BLaER1 treated with 17β-estradiol and CSF1 and Interleukin-3, amounts not matched to agents 10 nM and 100 nM (cell line): ENCODE measurements around the gene SPOCK1.

Experiments
- H3K27ac ChIP-seq, 11 experiments: shearing (Covaris generic); formaldehyde crosslinking; 2 replicates each; pipeline ENCODE4 v1.8.1; 2022
- H3K27me3 ChIP-seq, 11 experiments: shearing (Covaris generic); formaldehyde crosslinking; 2 replicates each; pipeline ENCODE4 v1.8.1; 2022
- H3K36me3 ChIP-seq, 11 experiments: shearing (Covaris generic); formaldehyde crosslinking; 2 replicates each; pipeline ENCODE4 v1.8.1; 2022
- H3K4me1 ChIP-seq, 10 experiments: shearing (Covaris generic); formaldehyde crosslinking; 2 replicates each; pipeline ENCODE4 v1.8.1; 2022
- H3K4me2 ChIP-seq, 11 experiments: shearing (Covaris generic); formaldehyde crosslinking; 2 replicates each; pipeline ENCODE4 v1.8.1; 2022
- H3K4me3 ChIP-seq, 10 experiments: shearing (Covaris generic); formaldehyde crosslinking; 2 replicates each; pipeline ENCODE4 v1.8.1; 2022
- H3K9ac ChIP-seq, 11 experiments: shearing (Covaris generic); formaldehyde crosslinking; 2 replicates each; pipeline ENCODE4 v1.8.1; 2022
- H3K9me3 ChIP-seq, 11 experiments: shearing (Covaris generic); formaldehyde crosslinking; replicated peaks in 1 of 11; 2 replicates each; pipeline ENCODE4 v1.8.1; 2022
- H4K20me1 ChIP-seq, 11 experiments: shearing (Covaris generic); formaldehyde crosslinking; 2 replicates each; pipeline ENCODE4 v1.8.1; 2022
- Cebpa-rat ChIP-seq, 11 experiments: shearing (Covaris generic); IDR thresholded peaks; 2 replicates each; pipeline ENCODE4 v1.8.1; 2022

SPOCK1 gene

GRCh38 chr5:137096149-137097103 is 402.7 kb downstream of the SPOCK1 start:
- H3K36me3 ChIP-seq, result no peaks in the 10 kb centered on the region
- H4K20me1 ChIP-seq, result no peaks in the 10 kb centered on the region
- no peaks in the 10 kb centered on the region for H3K27me3 ChIP-seq
- no peak overlapping the region for H3K4me2 ChIP-seq
- no peak for TF ChIP-seq Cebpa-rat (IDR thresholded peaks at IDR 0.05)
- no peak overlapping the region for H3K27ac ChIP-seq
- no peak overlapping the region for H3K9ac ChIP-seq
- peaks cover 0 to 7% (median 0%) of the 10 kb centered on the region in 10 experiments; a peak in 2 of 20 replicates for H3K4me1 ChIP-seq
- no peaks in the 10 kb centered on the region for H3K9me3 ChIP-seq
- no peak overlapping the region for H3K4me3 ChIP-seq

DNA sequence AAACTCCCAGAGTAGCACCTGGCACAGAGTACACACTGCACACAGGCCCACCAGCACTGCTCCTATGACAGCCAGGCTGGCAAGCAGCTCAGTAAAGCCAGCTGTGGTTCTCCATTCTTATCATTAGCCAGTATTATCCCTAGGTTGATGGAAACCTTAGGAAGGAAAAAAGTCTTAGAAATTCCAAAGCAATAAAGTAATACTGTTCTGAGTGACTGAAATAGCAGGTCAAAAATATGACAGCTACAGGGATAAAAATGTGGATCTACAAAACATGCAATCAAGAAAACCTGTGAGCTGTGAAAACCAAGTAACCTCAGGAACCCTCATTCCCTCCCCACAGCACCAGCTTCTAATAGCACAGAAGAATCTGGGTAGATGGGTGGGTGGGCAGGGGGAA is 403.5 kb downstream of the SPOCK1 start:
- Histone ChIP-seq H3K36me3 (no peaks in the 10 kb centered on the region), H4K20me1 (no peaks in the 10 kb centered on the region), H3K4me3 (no peak overlapping the region), H3K27me3 (no peaks in the 10 kb centered on the region), H3K27ac (no peak overlapping the region), H3K4me1 (peaks cover 0 to 7% (median 4%) of the 10 kb centered on the region in 10 experiments; a peak in 9 of 20 replicates), H3K9me3 (no peaks in the 10 kb centered on the region), H3K4me2 (no peak overlapping the region), H3K9ac (no peak overlapping the region)
- no peak for TF ChIP-seq Cebpa-rat (IDR thresholded peaks at IDR 0.05)

- H3K4me3 ChIP-seq, result no peak overlapping the region
- H3K9ac ChIP-seq, result no peak overlapping the region
- no peaks in the 10 kb centered on the region for H4K20me1 ChIP-seq
- peak overlapping the region in 1 of 11 experiments; percentile 12; a peak in 1 of 22 replicates for H3K4me2 ChIP-seq
- no peaks in the 10 kb centered on the region for H3K27me3 ChIP-seq
- H3K4me1 ChIP-seq, result peaks cover 0 to 10% (median 7%) of the 10 kb centered on the region in 10 experiments; a peak in 9 of 20 replicates
- no peaks in the 10 kb centered on the region for H3K36me3 ChIP-seq
- TF ChIP-seq Cebpa-rat (IDR thresholded peaks at IDR 0.05), result no peak
- no peaks in the 10 kb centered on the region for H3K9me3 ChIP-seq
- H3K27ac ChIP-seq, result no peak overlapping the region
Measured at GRCh38 chr5:137092831-137093230, 406.3 kb downstream of the SPOCK1 start.

- Histone ChIP-seq H3K27ac (no peak overlapping the region), H3K9me3 (no peaks in the 10 kb centered on the region), H3K4me3 (no peak overlapping the region), H3K9ac (no peak overlapping the region), H3K36me3 (no peaks in the 10 kb centered on the region), H3K27me3 (no peaks in the 10 kb centered on the region), H3K4me1 (peaks cover 0 to 10% (median 7%) of the 10 kb centered on the region in 10 experiments; a peak in 9 of 20 replicates), H4K20me1 (no peaks in the 10 kb centered on the region), H3K4me2 (no peak overlapping the region)
- no peak for TF ChIP-seq Cebpa-rat (IDR thresholded peaks at IDR 0.05)
Measured at GRCh38 chr5:137091472-137091871, 407.7 kb downstream of the SPOCK1 start.

- Histone ChIP-seq H3K4me2 (peak overlapping the region in 6 of 11 experiments; percentile 11 to 49 (median 22); a peak in 8 of 22 replicates), H3K4me3 (no peak overlapping the region), H3K36me3 (no peaks in the 10 kb centered on the region), H4K20me1 (no peaks in the 10 kb centered on the region), H3K27me3 (no peaks in the 10 kb centered on the region), H3K9ac (no peak overlapping the region), H3K9me3 (no peaks in the 10 kb centered on the region), H3K4me1 (peaks cover 0 to 10% (median 7%) of the 10 kb centered on the region in 10 experiments; a peak in 9 of 20 replicates), H3K27ac (no peak overlapping the region)
- TF ChIP-seq Cebpa-rat (IDR thresholded peaks at IDR 0.05), result no peak
Measured at GRCh38 chr5:137090721-137091120, 408.4 kb downstream of the SPOCK1 start.

DNA sequence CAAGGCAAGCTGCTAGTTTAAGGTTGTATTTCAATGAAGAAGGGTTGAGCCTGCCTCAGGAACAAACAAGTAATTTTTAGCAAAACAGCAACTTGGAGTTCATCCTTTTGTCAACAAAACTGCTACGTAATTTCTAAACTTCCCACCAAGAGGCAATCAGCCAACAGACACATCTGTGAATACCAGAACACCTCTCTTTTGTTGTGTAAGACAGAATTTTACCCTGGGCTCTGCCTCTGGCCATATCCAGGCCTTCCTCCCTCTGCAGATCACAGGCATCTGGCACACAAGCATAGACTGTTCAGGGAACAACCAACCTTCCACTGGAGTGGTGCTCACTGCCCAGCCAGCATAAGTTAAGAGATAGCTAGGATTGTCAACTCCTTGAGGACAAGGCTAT is 409.0 kb downstream of the SPOCK1 start:
- H3K9me3 ChIP-seq, result no peaks in the 10 kb centered on the region
- no peaks in the 10 kb centered on the region for H3K27me3 ChIP-seq
- no peak overlapping the region for H3K9ac ChIP-seq
- peaks cover 0 to 10% (median 7%) of the 10 kb centered on the region in 10 experiments; a peak in 9 of 20 replicates for H3K4me1 ChIP-seq
- H3K27ac ChIP-seq, result no peak overlapping the region
- H4K20me1 ChIP-seq, result no peaks in the 10 kb centered on the region
- H3K36me3 ChIP-seq, result no peaks in the 10 kb centered on the region
- no peak for TF ChIP-seq Cebpa-rat (IDR thresholded peaks at IDR 0.05)
- H3K4me2 ChIP-seq, result peak overlapping the region in 5 of 11 experiments; percentile 11 to 49 (median 23); a peak in 6 of 22 replicates
- no peak overlapping the region for H3K4me3 ChIP-seq

- H3K36me3 ChIP-seq, result no peaks in the 10 kb centered on the region
- no peaks in the 10 kb centered on the region for H3K9me3 ChIP-seq
- no peaks in the 10 kb centered on the region for H3K27me3 ChIP-seq
- no peak overlapping the region for H3K9ac ChIP-seq
- no peak overlapping the region for H3K4me3 ChIP-seq
- no peaks in the 10 kb centered on the region for H4K20me1 ChIP-seq
- H3K4me2 ChIP-seq, result no peak overlapping the region
- no peak overlapping the region for H3K27ac ChIP-seq
- no peak for TF ChIP-seq Cebpa-rat (IDR thresholded peaks at IDR 0.05)
- peaks cover 0 to 10% (median 7%) of the 10 kb centered on the region in 10 experiments; a peak in 9 of 20 replicates for H3K4me1 ChIP-seq
Measured at GRCh38 chr5:137088175-137088574, 411.0 kb downstream of the SPOCK1 start.

DNA sequence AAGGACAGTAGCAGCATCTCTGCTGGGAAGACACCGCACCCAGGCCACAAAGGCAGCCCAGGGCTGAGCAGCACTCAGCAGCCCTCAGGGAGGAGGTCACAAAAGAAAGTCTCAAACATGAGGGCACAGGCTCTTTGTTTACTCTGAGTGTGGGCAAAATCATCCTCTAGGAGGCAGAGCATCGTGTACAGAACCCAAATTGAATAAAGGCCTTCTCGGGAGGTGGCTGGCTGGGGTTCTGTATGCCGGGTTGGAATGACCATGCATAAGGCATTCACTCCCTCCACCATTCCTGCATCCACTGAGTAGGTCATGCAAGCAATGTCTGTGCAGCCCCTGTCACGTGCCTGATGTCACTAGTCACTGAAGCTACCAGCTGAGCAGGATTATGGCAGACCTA is 412.8 kb downstream of the SPOCK1 start:
- Histone ChIP-seq H3K4me1 (peaks cover 0 to 10% (median 3%) of the 10 kb centered on the region in 10 experiments; a peak in 7 of 20 replicates), H3K27me3 (no peaks in the 10 kb centered on the region), H3K9me3 (no peaks in the 10 kb centered on the region), H3K4me3 (no peak overlapping the region), H4K20me1 (no peaks in the 10 kb centered on the region), H3K9ac (no peak overlapping the region), H3K4me2 (no peak overlapping the region), H3K36me3 (no peaks in the 10 kb centered on the region), H3K27ac (no peak overlapping the region)
- no peak for TF ChIP-seq Cebpa-rat (IDR thresholded peaks at IDR 0.05)

- no peaks in the 10 kb centered on the region for H4K20me1 ChIP-seq
- H3K4me1 ChIP-seq, result peaks cover 0 to 3% (median 0%) of the 10 kb centered on the region in 10 experiments; a peak in 4 of 20 replicates
- no peak overlapping the region for H3K9ac ChIP-seq
- H3K27me3 ChIP-seq, result no peaks in the 10 kb centered on the region
- no peak overlapping the region for H3K4me2 ChIP-seq
- no peak overlapping the region for H3K27ac ChIP-seq
- TF ChIP-seq Cebpa-rat (IDR thresholded peaks at IDR 0.05), result no peak
- no peaks in the 10 kb centered on the region for H3K9me3 ChIP-seq
- H3K4me3 ChIP-seq, result no peak overlapping the region
- no peaks in the 10 kb centered on the region for H3K36me3 ChIP-seq
Measured at GRCh38 chr5:137085206-137085605, 413.9 kb downstream of the SPOCK1 start.
